ENCODE data around the gene LIMA1.

LIMA1 gene

GRCh38 chr12:50214018-50214417 is 69.3 kb downstream of the LIMA1 start:
- no peak for DNase-seq

GRCh38 chr12:50213439-50213838 is 69.9 kb downstream of the LIMA1 start:
- no peak for DNase-seq

GRCh38 chr12:50212071-50212467 is 71.3 kb downstream of the LIMA1 start:
- no peak for DNase-seq

GRCh38 chr12:50211392-50212070 is 71.8 kb downstream of the LIMA1 start:
- DNase-seq: peak in 1 of 2 donors; percentile 28

- no peak for DNase-seq
Measured at GRCh38 chr12:50207424-50207823, 75.9 kb downstream of the LIMA1 start.

- DNase-seq: no peak
Measured at GRCh38 chr12:50205648-50206047, 77.7 kb downstream of the LIMA1 start.

GRCh38 chr12:50203691-50204090 is 79.6 kb downstream of the LIMA1 start:
- no peak for DNase-seq

GRCh38 chr12:50201987-50202521 is 81.3 kb downstream of the LIMA1 start:
- no peak for DNase-seq

- DNase-seq: no peak
Measured at GRCh38 chr12:50200552-50201273, 82.6 kb downstream of the LIMA1 start.

GRCh38 chr12:50198829-50199228 is 84.5 kb downstream of the LIMA1 start:
- DNase-seq: no peak

- DNase-seq: no peak
Measured at GRCh38 chr12:50197297-50197727, 86.0 kb downstream of the LIMA1 start.

- no peak for DNase-seq
Measured at GRCh38 chr12:50196537-50196936, 86.8 kb downstream of the LIMA1 start.

- no peak for DNase-seq
Measured at GRCh38 chr12:50195832-50196231, 87.5 kb downstream of the LIMA1 start.

GRCh38 chr12:50192908-50193307 is 90.4 kb downstream of the LIMA1 start:
- DNase-seq: no peak

- DNase-seq: no peak
Measured at GRCh38 chr12:50192236-50192635, 91.1 kb downstream of the LIMA1 start.

GRCh38 chr12:50190859-50191258 is 92.5 kb downstream of the LIMA1 start:
- no peak for DNase-seq

- DNase-seq: peak in 1 of 2 donors; percentile 41
Measured at GRCh38 chr12:50188875-50189575, 94.3 kb downstream of the LIMA1 start.

GRCh38 chr12:50188241-50188781 is 95.0 kb downstream of the LIMA1 start:
- DNase-seq: no peak

- DNase-seq: no peak
Measured at GRCh38 chr12:50187084-50187900, 96.0 kb downstream of the LIMA1 start.

GRCh38 chr12:50186681-50187080 is 96.6 kb downstream of the LIMA1 start:
- DNase-seq: no peak

GRCh38 chr12:50185970-50186663 is 97.2 kb downstream of the LIMA1 start:
- no peak for DNase-seq
